Caco-2 (cell line): Measurements from ENCODE around the gene PWP2. TPM values are rescaled to one million over a fixed set of nuclear protein-coding genes. Genes with fewer than 3 reads are reported as not detected.
A peak's percentile ranks its signal among the peaks of the same experiment; 100 is the strongest.
"Not testable (repeated sequence)": the region's sequence is repeated elsewhere in the genome, so short reads cannot be mapped to it uniquely, and the experiment has no call there.

Experiments used
- BruUV-seq: library from RNA; stranded (reverse); fragments of 400-500 nt; replicated peaks from 2 replicates; lab custom pipeline; 2021; lab: Mats Ljungman, UMichigan
- CTCF ChIA-PET: fragments of 300-600 bp; sonication (Branson Sonifier 250); formaldehyde crosslinking; loops from one replicate; lab custom pipeline; 2022; ENCODE audit warnings: antibody characterized with exemption; lab: Charles Lee
- POLR2A ChIA-PET: fragments of 300-600 bp; sonication (Branson Sonifier 250); formaldehyde crosslinking; loops from one replicate; lab custom pipeline; 2022; ENCODE audit warnings: antibody characterized with exemption; lab: Charles Lee
- DNase-seq, 2 experiments: peaks; one replicate each; pipeline versions ENCODE4 v3.0.0 to v3.0.0-alpha.2; 2020 to 2022
- H3K27me3 ChIP-seq: replicated peaks from 2 replicates; pipeline ENCODE4 v1.6.0; 2011; ENCODE audit warnings: low read length; ENCODE audit not compliant: control insufficient read depth, insufficient read depth
- H3K36me3 ChIP-seq: 2 replicates; pipeline ENCODE4 v1.5.1; 2011; ENCODE audit warnings: low read length; ENCODE audit not compliant: control insufficient read depth, insufficient read depth
- H3K4me1 ChIP-seq: fragments of 250-450 bp; sonication (Bioruptor Pico); 2 replicates; pipeline ENCODE4 v1.5.1; 2020; ENCODE audit warnings: mild to moderate bottlenecking
- H3K4me3 ChIP-seq: 2 replicates; pipeline ENCODE4 v1.5.1; 2011; ENCODE audit warnings: low read depth, mild to moderate bottlenecking, control low read depth, low read length
- H3K9me3 ChIP-seq: fragments of 250-450 bp; sonication (Bioruptor Pico); 2 replicates; pipeline ENCODE4 v1.5.1; 2020; ENCODE audit warnings: mild to moderate bottlenecking, moderate library complexity
- H3K27ac Mint-ChIP-seq: one replicate; pipeline ENCODE4 v1.8.0; 2022; ENCODE audit warnings: mixed read lengths; ENCODE audit not compliant: unreplicated experiment
- H3K27me3 Mint-ChIP-seq: one replicate; pipeline ENCODE4 v1.8.0; 2022; ENCODE audit warnings: mixed read lengths; ENCODE audit not compliant: insufficient read depth, unreplicated experiment
- H3K36me3 Mint-ChIP-seq: one replicate; pipeline ENCODE4 v1.8.0; 2022; ENCODE audit warnings: mild to moderate bottlenecking, mixed read lengths; ENCODE audit not compliant: insufficient read depth, unreplicated experiment
- H3K4me1 Mint-ChIP-seq: one replicate; pipeline ENCODE4 v1.8.0; 2022; ENCODE audit warnings: low read depth, mixed read lengths; ENCODE audit not compliant: unreplicated experiment
- H3K4me3 Mint-ChIP-seq: one replicate; pipeline ENCODE4 v1.8.0; 2022; ENCODE audit warnings: mild to moderate bottlenecking, moderate library complexity, mixed read lengths; ENCODE audit not compliant: unreplicated experiment
- H3K9me3 Mint-ChIP-seq: one replicate; pipeline ENCODE4 v1.8.0; 2022; ENCODE audit warnings: mixed read lengths; ENCODE audit not compliant: unreplicated experiment
- intact Hi-C: fragments of 100-400 bp; cut with micrococcal nuclease; formaldehyde crosslinking; loops from one replicate; pipeline ENCODE4 v1.10.0; 2022; ENCODE audit not compliant: unreplicated experiment
- total RNA-seq: library from RNA; stranded (reverse); gene quantifications from 2 replicates; pipeline ENCODE4 v1.2.3, GENCODE V29; 2022

Gene PWP2
- total RNA-seq, 1 experiment from 2014 or later, result 30.6 TPM

- H3K9me3 Mint-ChIP-seq, DNase-seq, CTCF ChIA-PET, H3K4me1 Mint-ChIP-seq, BruUV-seq, H3K4me1 ChIP-seq, H3K36me3 Mint-ChIP-seq, H3K36me3 ChIP-seq, H3K27ac Mint-ChIP-seq, H3K9me3 ChIP-seq, H3K4me3 Mint-ChIP-seq, H3K27me3 Mint-ChIP-seq, H3K27me3 ChIP-seq, intact Hi-C loops, POLR2A ChIA-PET, H3K4me3 ChIP-seq: not testable (repeated sequence)
Observed at GRCh38 chr21:44139787-44140551, 32.8 kb downstream of the PWP2 start.

- DNase-seq, H3K4me3 ChIP-seq, H3K27me3 Mint-ChIP-seq, POLR2A ChIA-PET, H3K9me3 Mint-ChIP-seq, intact Hi-C loops, H3K4me1 ChIP-seq, H3K4me1 Mint-ChIP-seq, CTCF ChIA-PET, H3K4me3 Mint-ChIP-seq, H3K27ac Mint-ChIP-seq, H3K9me3 ChIP-seq, H3K36me3 Mint-ChIP-seq, H3K36me3 ChIP-seq, BruUV-seq, H3K27me3 ChIP-seq: not testable (repeated sequence)
Observed at GRCh38 chr21:44140552-44140932, 33.3 kb downstream of the PWP2 start.

DNA sequence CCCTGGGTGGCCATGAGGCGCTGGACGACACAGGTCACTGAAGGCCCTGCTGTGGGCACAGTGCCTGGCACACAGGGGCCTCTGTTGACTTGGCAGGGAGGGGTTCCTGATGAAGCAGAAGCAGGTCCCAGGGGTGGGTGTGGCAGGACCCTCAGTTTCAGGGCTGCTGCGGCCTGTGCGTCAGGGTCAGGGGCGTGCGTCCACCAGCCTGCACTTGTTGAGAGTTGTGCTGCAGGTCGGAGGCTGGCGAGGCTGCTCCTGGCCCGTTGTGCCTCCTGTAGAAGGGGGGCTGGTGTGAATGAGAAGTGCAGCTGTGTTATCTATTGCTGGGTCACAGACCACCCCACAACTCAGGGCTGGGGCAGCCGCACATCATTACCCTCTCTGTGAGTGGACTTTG, 35.3 kb downstream of the PWP2 start:
- H3K36me3 Mint-ChIP-seq, H3K27me3 ChIP-seq, H3K4me1 Mint-ChIP-seq, H3K4me3 Mint-ChIP-seq, intact Hi-C loops, POLR2A ChIA-PET, BruUV-seq, CTCF ChIA-PET, H3K27me3 Mint-ChIP-seq, H3K9me3 Mint-ChIP-seq, H3K27ac Mint-ChIP-seq, H3K36me3 ChIP-seq, H3K4me1 ChIP-seq, H3K9me3 ChIP-seq, H3K4me3 ChIP-seq: not testable (repeated sequence)
- peak in 1 of 2 experiments; percentile 12 for DNase-seq

DNA sequence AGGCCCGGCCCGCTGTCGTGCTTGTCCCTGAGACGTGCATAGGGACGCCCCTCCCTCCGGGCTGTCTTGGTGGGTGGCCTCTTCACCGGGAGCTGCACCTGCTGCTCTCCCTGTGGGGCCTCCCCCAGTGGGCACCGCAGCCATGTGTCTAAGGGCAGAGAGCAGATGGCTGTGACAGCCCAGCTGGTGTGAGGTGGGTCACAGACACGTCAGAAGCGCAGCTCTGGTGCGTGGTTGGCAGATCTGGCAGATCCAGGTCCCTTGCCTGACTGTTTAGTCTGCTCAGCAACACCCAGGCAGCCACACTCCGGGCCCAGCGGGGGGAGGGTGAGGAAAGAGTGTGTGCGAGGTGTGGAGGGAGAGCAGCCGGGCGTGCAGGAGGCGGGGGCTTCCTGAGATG, 36.2 kb downstream of the PWP2 start:
- intact Hi-C loops, result not testable (repeated sequence)

DNA sequence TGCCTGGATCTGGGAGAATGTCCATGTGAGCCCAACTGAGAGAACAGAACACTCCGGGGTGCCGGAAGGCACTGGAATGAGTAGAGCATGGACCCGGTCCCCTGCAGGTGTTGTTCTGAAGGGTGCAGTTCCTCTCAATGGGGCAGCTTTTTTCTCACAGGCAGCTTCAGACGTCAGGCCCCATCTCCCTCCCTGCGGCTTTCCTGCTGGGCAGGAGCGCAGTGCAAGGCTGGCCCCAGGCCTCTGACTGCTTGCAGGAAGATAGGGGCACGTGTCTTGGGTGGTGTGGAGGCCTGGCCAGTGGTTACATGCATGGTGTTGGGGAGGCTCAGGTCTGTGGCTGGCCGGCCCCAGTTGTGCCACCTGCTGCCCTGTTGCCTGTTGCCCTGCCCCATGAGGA, 36.8 kb downstream of the PWP2 start:
- H3K4me3 ChIP-seq, H3K36me3 Mint-ChIP-seq, H3K27me3 Mint-ChIP-seq, H3K4me3 Mint-ChIP-seq, H3K36me3 ChIP-seq, H3K9me3 Mint-ChIP-seq, BruUV-seq, H3K4me1 ChIP-seq, POLR2A ChIA-PET, H3K27ac Mint-ChIP-seq, intact Hi-C loops, H3K4me1 Mint-ChIP-seq, H3K27me3 ChIP-seq, CTCF ChIA-PET, H3K9me3 ChIP-seq: not testable (repeated sequence)
- peak in 1 of 2 experiments; percentile 4 for DNase-seq

More for the DNA sequence above, 36.2 kb downstream of the PWP2 start:
- H3K36me3 ChIP-seq, H3K27me3 Mint-ChIP-seq, CTCF ChIA-PET, H3K9me3 ChIP-seq, H3K4me3 Mint-ChIP-seq, H3K4me1 Mint-ChIP-seq, POLR2A ChIA-PET, H3K27me3 ChIP-seq, H3K27ac Mint-ChIP-seq, H3K36me3 Mint-ChIP-seq, H3K4me3 ChIP-seq, H3K9me3 Mint-ChIP-seq, BruUV-seq, H3K4me1 ChIP-seq: not testable (repeated sequence)
- DNase-seq, result peak in 1 of 2 experiments; percentile 1

GRCh38 chr21:44144784-44145602, 37.8 kb downstream of the PWP2 start:
- H3K36me3 Mint-ChIP-seq, H3K4me1 Mint-ChIP-seq, H3K9me3 Mint-ChIP-seq: not testable (repeated sequence)

GRCh38 chr21:44145616-44146015, 38.4 kb downstream of the PWP2 start:
- H3K9me3 Mint-ChIP-seq, result not testable (repeated sequence)

More at GRCh38 chr21:44144784-44145602, 37.8 kb downstream of the PWP2 start:
- DNase-seq, CTCF ChIA-PET, H3K4me3 ChIP-seq, intact Hi-C loops, H3K27me3 ChIP-seq, H3K27ac Mint-ChIP-seq, POLR2A ChIA-PET, H3K9me3 ChIP-seq, H3K27me3 Mint-ChIP-seq, H3K4me3 Mint-ChIP-seq, H3K36me3 ChIP-seq, H3K4me1 ChIP-seq: not testable (repeated sequence)
- BruUV-seq, result TSS peak; percentile 75

More at GRCh38 chr21:44145616-44146015, 38.4 kb downstream of the PWP2 start:
- BruUV-seq, H3K4me1 Mint-ChIP-seq, H3K4me3 Mint-ChIP-seq, POLR2A ChIA-PET, H3K4me1 ChIP-seq, H3K27ac Mint-ChIP-seq, CTCF ChIA-PET, intact Hi-C loops, H3K9me3 ChIP-seq, H3K27me3 Mint-ChIP-seq, H3K4me3 ChIP-seq, H3K27me3 ChIP-seq, H3K36me3 ChIP-seq, H3K36me3 Mint-ChIP-seq: not testable (repeated sequence)
- peak in 1 of 2 experiments; percentile 2 for DNase-seq
